GM12874 (cell line): Measurements from ENCODE around the gene RNF32.

Experiments used
- TF ChIP-seq, protein P1 (sequence below): IDR thresholded peaks from 2 replicates; pipeline ENCODE4 v1.5.1; 2011; ENCODE audit warnings: low read depth, mild to moderate bottlenecking, control low read depth, low read length, moderate library complexity; ENCODE audit not compliant: insufficient read depth

The RNF32 gene

DNA sequence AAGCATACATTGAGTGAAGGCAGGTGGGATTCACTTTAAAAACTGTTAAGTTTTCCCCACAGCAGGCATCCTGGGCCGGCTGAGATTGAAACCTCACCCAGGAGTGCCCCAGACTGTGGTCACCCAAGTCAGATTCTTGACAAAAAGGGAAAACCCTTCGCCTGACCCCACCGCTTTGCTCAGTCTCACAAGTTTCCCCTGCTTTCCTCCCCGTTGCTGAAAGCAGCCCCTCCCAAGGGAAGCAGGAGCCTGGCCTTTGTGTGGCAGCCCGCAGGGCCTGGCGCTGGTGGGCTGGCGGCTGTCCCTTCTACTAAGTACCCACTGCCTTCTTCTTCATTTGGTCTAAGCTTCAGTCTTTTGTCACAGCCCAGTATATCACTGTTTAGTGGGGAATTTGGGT is 16.0 kb downstream of the RNF32 start:
- TF ChIP-seq, protein P1, sequence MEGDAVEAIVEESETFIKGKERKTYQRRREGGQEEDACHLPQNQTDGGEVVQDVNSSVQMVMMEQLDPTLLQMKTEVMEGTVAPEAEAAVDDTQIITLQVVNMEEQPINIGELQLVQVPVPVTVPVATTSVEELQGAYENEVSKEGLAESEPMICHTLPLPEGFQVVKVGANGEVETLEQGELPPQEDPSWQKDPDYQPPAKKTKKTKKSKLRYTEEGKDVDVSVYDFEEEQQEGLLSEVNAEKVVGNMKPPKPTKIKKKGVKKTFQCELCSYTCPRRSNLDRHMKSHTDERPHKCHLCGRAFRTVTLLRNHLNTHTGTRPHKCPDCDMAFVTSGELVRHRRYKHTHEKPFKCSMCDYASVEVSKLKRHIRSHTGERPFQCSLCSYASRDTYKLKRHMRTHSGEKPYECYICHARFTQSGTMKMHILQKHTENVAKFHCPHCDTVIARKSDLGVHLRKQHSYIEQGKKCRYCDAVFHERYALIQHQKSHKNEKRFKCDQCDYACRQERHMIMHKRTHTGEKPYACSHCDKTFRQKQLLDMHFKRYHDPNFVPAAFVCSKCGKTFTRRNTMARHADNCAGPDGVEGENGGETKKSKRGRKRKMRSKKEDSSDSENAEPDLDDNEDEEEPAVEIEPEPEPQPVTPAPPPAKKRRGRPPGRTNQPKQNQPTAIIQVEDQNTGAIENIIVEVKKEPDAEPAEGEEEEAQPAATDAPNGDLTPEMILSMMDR: no peak

DNA sequence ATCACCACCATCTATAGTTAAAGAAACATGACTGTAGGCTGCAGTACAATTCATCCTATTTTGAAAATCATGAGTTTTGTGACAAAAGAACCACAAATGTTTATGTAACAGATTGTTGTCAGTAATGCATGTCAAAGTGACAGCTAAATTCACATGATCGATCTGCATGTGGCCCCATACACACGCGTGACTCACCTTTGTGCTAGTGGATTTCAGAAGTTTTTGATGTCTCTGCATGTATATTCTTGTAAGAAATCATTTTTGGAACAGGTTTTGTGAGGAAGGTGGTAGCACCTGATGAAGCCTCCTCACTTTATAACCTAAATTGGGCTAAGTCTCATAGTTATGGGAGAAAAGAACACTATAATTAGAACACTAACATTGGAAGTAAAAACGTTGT is 17.1 kb downstream of the RNF32 start:
- TF ChIP-seq, protein P1: no peak

DNA sequence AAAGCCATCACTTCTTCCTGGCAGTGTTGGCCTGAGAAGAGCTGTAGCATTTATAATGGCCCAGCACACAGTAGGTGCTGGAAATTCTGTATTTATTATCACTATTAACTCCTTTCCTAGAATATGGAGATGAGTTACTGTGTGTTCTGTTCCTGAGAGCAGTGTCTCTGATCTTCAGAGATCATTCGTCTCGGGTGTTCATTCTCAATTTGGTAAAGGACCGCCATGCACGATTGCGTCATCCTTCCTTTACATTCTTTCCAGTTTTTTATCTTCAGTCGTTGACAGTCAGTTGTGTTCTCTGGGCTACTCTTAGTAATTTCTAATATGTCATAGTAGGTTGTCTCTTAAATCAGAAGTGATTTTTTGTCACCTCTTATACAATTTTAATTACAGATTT is 18.6 kb downstream of the RNF32 start:
- TF ChIP-seq, protein P1: no peak

DNA sequence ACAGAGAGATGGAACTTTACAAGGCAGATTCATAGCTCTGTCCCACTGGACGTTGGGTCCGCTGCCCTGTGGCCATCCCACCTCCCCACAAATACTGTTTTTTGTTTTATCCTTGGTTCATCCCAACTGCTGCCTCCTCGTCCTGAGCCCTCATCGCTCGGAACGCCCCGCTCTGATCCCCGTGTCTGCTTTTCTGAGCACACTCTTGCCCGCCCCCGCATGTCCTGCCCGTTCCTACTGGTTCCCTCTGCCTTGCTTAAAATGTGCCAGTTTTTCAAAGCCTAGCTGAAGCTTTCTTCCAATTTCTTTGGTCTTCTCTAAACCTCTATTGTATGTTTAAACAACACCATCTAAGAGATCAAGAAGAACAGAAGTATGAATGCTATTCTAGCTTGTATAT is 19.4 kb downstream of the RNF32 start:
- TF ChIP-seq, protein P1: no peak

DNA sequence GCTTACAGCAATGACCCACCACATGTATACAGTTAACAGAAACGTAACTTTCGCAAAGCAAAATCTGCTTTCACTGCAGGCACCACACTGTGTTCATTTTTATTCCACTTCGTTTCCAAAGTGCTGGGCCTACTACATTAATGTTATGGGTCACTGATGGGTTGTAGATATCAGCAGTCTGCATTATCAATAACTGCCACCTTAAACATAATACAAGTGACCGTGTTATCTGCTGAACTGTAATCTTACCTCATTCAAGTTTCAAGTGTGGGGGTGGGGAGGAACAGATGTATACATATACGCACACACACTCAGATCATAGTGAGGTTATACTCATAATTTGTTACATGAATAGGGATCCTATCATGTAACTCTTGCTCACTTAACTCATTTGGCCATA is 21.1 kb downstream of the RNF32 start:
- TF ChIP-seq, protein P1: no peak

DNA sequence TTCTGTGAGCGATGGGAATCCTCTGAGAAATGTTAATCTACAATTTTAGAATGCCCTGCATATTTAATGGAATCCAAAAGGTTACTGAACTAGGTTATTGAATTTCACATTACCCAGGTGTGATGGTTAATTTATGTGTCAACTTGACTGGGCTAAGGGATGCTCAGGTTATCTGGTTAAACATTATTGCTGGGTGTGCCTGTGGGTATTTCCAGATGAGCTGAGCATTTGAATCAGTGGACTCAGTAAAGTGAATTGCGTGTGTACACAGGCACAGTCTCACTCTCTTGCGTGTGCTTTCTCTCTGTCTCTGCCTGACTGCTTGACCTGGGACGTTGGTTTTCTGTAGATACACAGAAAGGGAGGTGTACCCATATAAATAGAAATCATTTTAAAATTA is 21.7 kb downstream of the RNF32 start:
- TF ChIP-seq, protein P1: no peak

DNA sequence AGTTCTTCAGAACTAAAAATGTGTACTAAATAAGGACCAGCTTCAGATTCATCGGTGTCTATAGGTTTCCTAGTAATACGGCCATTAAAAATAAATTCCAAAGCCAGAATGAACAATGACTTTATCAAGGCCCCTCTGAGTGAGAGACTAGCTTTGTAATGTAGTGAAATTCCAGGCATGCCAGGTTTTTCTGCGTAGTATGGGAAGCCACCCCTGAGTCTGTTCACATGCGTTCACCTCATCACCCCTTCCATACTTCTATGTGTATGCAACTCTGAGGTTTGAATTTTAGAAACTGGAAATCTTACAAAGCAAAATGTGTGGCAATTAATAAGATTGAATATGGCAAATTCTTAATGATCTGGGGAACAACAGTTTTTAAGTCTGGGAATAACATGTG is 24.5 kb downstream of the RNF32 start:
- TF ChIP-seq, protein P1: no peak
